Measurements from ENCODE around the gene SLC25A21.

The SLC25A21 gene

DNA sequence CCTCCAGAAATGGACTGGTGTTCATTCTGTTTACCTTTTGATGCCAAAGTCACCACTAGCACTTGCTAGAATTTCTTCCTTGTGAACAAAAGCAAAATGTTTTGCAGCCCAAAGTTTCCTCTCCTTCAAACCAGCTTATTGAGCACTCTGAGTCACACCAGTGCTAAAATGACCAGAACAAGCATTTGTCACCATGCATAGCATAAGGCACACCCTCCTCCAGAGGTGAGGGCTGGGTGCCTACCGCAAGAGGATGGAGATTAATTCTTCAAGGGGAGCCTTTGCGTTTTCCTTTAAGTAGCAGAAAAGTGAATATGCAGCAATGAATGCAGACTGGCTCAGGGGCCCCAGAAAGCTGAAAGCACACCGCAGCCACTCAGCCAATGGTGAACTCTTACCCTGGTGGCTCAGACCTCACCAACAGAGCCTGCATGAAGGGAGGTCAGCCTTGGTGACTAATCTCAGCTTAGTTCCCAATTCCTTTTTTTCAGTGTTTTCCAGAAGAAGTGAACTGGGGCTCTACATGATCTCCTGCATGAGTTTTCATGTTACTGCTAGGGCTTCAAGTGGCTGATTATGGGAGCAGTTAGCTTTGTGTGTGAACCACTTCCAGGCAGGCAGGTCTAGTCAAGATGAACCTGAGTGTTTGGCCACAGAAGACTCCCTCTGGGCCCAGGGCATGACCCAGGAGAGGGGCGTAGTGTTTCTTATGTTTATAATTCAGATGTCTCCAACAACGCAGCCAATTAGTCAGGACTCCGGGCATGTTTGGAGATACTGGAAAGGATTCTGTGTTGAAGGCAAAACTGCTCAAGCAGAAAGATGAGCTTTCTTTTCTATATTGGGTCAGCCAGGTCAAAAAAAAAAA is 414.4 kb downstream of the SLC25A21 start:
- TF ChIP-seq, protein P1, sequence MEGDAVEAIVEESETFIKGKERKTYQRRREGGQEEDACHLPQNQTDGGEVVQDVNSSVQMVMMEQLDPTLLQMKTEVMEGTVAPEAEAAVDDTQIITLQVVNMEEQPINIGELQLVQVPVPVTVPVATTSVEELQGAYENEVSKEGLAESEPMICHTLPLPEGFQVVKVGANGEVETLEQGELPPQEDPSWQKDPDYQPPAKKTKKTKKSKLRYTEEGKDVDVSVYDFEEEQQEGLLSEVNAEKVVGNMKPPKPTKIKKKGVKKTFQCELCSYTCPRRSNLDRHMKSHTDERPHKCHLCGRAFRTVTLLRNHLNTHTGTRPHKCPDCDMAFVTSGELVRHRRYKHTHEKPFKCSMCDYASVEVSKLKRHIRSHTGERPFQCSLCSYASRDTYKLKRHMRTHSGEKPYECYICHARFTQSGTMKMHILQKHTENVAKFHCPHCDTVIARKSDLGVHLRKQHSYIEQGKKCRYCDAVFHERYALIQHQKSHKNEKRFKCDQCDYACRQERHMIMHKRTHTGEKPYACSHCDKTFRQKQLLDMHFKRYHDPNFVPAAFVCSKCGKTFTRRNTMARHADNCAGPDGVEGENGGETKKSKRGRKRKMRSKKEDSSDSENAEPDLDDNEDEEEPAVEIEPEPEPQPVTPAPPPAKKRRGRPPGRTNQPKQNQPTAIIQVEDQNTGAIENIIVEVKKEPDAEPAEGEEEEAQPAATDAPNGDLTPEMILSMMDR (IDR thresholded peaks at IDR 0.05; ENCODE audit: low read depth, low read length, missing control alignments), result no peak
- DNase-seq (ENCODE audit: low read depth), result no peak
- in situ Hi-C loops (cut with HindIII; ENCODE audit: low sequenced_read_pairs), result no loop called here
- H3K4me3 ChIP-seq (ENCODE audit: low read depth, low read length), result no peak overlapping the region

DNA sequence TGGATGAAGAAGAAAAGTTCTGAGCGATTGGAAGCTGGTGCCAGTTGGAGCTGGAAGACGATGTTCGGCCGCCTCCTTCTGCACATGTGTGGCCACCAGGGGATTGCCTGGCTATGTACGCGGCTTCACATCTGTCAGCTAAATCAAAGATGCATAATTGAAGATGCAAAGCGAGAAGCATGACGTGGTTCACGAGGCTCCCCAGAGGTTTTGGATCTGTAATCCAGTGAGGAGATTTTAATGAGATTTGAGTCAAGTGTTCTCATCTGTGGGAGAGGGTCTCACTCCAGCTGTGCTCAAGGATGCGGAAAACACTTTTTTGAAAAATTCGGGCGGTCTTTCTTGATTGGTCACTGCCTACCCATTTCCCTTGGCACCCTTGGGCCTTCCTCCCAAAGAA is 416.2 kb downstream of the SLC25A21 start:
- in situ Hi-C loops (cut with HindIII; ENCODE audit: low sequenced_read_pairs), result no loop called here
- TF ChIP-seq, protein P1 (IDR thresholded peaks at IDR 0.05; ENCODE audit: low read depth, low read length, missing control alignments), result no peak
- no peak overlapping the region for H3K4me3 ChIP-seq (ENCODE audit: low read depth, low read length)
- no peak for DNase-seq (ENCODE audit: low read depth)

DNA sequence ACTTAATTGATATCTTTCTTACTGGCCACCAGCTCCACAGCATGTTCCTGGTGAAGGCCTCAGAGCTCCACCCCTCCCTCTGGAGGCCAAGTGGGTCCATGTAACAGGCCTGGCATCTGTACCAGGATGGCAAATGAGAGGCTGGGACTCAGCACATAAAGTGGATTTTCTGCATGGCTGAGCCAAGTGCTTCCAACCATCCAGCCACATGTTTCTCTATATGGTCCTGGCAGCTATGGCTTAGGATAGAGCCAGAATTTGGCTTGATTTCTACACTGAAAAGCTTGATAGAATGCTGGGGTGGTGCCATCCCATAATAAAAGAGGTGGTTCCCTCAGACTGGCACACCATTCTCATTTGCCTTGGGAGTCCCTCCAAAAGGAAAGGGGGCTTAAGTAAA is 416.6 kb downstream of the SLC25A21 start:
- in situ Hi-C loops (cut with HindIII; ENCODE audit: low sequenced_read_pairs), result no loop called here

DNA sequence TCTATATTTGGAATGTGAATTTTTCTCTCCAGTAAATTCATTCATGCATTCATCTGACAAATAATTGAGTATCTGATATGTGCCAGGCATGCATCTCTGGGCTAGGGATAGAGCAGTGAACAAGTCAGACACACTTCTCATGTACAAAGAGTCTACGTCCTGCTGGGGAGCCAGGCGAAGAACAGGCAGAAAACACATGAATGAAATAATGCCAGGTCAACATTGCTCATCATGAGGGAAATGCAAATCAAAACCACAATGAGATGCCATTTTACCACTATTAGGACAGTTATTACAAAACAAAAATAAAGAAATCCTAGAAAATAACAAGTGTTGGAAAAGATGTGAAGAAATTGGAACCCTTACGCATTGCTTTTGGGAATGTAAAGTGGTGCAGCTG is 420.5 kb downstream of the SLC25A21 start:
- in situ Hi-C loops (cut with HindIII; ENCODE audit: low sequenced_read_pairs), result no loop called here

More for the DNA sequence above, 416.6 kb downstream of the SLC25A21 start:
- DNase-seq (ENCODE audit: low read depth), result no peak
- TF ChIP-seq, protein P1 (IDR thresholded peaks at IDR 0.05; ENCODE audit: low read depth, low read length, missing control alignments), result no peak
- H3K4me3 ChIP-seq (ENCODE audit: low read depth, low read length), result no peak overlapping the region

DNA sequence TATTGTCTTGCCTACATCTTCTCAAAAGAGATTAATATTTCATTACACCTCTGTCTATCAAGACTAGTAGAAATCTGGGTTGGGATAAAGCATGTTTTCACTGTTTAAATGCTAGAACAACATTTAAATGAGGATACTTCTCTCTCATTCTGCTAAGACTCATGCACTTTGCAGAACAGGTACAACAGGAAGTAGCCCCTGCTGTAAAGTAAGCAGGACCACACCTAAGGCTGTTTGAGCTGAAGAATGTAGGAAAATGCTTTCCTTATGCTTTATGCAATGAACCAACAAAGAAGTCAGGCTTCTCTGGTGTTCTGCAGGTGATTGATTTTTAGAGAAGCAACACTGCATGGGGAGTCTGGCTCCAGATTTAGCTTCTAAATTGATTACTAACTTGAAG is 421.3 kb downstream of the SLC25A21 start:
- TF ChIP-seq, protein P1 (IDR thresholded peaks at IDR 0.05; ENCODE audit: low read depth, low read length, missing control alignments), result no peak
- in situ Hi-C loops (cut with HindIII; ENCODE audit: low sequenced_read_pairs), result no loop called here
- no peak for DNase-seq (ENCODE audit: low read depth)
- H3K4me3 ChIP-seq (ENCODE audit: low read depth, low read length), result no peak overlapping the region

More for the DNA sequence above, 420.5 kb downstream of the SLC25A21 start:
- TF ChIP-seq, protein P1 (IDR thresholded peaks at IDR 0.05; ENCODE audit: low read depth, low read length, missing control alignments), result no peak
- no peak for DNase-seq (ENCODE audit: low read depth)
- H3K4me3 ChIP-seq (ENCODE audit: low read depth, low read length), result no peak overlapping the region

DNA sequence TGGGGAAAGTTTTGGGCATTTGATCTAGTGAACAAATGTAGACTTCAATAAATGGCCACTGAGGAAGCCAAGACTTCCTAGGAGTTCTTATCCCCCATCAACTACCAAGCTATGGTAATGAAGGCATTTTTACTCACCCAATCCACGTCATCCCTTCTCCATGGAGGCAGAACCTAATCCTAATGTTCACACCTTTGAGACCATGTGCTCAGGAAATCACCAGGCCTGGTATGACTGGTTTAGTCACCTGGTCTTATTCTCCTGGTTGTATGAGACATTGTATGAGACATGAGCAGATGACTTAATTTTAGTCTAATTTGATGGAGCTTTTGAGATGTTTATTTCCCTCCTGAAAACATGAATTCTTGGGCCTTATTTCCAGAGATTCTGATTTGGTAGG is 422.2 kb downstream of the SLC25A21 start:
- DNase-seq (ENCODE audit: low read depth), result no peak
- TF ChIP-seq, protein P1 (IDR thresholded peaks at IDR 0.05; ENCODE audit: low read depth, low read length, missing control alignments), result no peak
- H3K4me3 ChIP-seq (ENCODE audit: low read depth, low read length), result no peak overlapping the region
- in situ Hi-C loops (cut with HindIII; ENCODE audit: low sequenced_read_pairs), result no loop called here

Data from astrocyte of the cerebellum (primary cell).